NCI-H187 (cell line): ENCODE results near the gene TTC9.

ENCODE experiments used
- DNase-seq, 2 experiments: peaks; one replicate each; lab custom pipeline; 2025; lab: John Stamatoyannopoulos, UW

The TTC9 gene

GRCh38 chr14:70716483-70716882, 74.8 kb downstream of the TTC9 start:
- DNase-seq: no peak

DNA sequence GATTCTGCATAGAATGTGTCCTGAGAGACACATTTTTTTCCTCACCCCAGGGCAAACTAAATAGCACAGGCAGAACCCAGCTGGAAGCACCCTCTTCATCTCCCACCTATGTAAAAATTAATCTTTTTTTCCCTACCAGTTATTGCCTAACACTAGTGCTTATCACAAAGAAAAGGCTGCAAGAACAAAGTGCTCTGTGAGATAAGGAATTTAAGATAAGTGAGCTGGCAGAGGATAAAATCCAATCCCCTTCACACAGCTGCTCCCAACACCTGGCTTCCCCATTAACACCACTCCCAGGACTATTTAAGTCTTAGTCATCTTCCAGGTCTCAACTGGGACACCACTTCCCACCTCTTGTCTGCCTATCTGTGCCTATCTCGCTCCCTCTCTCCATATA, 75.2 kb downstream of the TTC9 start:
- no peak for DNase-seq

DNA sequence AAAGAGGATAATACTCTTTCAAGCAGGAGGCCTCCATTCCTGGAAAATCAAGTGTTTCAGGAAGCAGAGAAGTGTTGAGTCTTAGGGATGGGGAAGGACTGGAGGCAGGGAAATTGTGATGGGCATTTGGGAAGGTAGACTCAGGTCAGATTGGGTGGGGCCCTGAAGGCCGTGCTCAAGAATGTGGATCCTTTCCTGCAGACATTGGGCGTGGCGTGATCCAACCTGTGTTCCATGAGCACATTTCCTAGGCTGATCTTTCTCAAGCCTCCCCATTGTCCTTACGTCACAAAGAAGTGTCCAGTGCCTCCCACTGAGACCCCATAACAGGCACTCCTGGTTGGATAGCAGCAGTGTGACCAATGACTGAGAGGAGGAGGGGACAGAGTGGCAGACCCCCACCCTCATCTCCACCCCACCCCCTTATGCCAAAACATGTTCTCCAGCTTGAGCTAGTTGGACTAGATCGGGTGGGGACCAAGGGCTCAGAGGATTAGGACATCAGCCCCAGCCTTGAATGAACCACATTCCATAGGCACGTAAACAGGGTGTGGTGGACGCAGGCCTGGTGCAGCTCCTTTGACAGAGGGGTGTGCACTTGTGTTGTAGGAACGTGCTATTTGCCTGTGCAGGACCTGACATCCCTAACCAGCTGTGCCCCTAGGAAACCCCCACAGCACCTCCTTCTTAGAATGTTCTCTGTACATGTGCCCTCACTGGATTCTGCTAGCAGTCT, 76.8 kb downstream of the TTC9 start:
- no peak for DNase-seq

GRCh38 chr14:70721542-70721941, 79.8 kb downstream of the TTC9 start:
- DNase-seq: no peak

GRCh38 chr14:70722418-70722817, 80.7 kb downstream of the TTC9 start:
- no peak for DNase-seq

GRCh38 chr14:70723276-70723675, 81.6 kb downstream of the TTC9 start:
- DNase-seq: no peak

DNA sequence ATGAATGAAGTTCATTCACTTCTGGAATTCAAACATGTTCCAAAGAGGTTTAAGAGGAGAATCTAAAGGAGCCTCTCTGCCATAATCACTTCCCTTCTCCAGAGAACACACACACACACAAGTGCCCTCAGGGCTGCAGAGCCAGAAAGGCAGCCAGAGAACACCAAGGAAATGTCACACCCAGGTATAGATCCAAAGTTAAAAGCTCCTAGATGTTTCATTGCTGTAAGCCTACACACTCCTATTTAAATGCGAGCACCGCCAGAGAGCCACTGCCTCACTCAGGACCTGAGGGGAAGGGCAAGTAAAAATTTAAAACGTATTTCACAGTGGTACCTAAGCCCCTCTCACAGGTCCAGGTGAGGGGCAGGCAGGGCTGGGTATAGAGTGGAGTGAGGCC, 82.4 kb downstream of the TTC9 start:
- DNase-seq: no peak

DNA sequence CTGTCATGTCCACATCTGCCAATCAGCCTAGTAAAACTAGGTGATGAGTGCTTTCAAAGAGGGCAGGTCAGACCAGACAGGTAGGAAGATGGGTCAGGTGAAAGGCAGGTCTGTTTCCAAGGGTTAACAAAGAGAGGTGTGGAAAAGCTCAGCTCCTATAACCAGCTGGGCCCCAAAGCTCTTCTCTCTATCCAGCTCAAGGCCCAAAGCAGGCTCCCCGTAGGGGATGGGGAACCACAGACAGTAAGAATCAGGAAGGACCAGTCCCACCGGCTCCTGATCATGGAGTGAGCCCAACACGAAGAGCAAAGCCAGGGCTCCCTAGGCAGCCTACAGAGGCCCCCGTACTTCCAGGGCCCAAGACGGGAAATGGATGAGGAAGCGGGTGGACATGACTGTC, 83.2 kb downstream of the TTC9 start:
- no peak for DNase-seq
